SK-N-SH treated with all-trans-retinoic acid at 6 μM for 48 hours (cell line): ENCODE data around the gene LITAF.
A peak's percentile ranks its signal among the peaks of the same experiment; 100 is the strongest.

Source experiments
- ATAC-seq: fragments of 200-7000 bp; cut with Tn5 transposase; 3 replicates; pipeline ENCODE4 v1.9.1; 2020; ENCODE audit warnings: mild to moderate bottlenecking, moderate library complexity
- ARNTL ChIP-seq: fragments of 450-650 bp; formaldehyde crosslinking; IDR thresholded peaks from 2 replicates; pipeline ENCODE4 v1.5.0; 2020; ENCODE audit warnings: low read depth, mild to moderate bottlenecking, moderate library complexity, borderline replicate concordance
- BACH2 ChIP-seq: fragments of 250-450 bp; sonication (Bioruptor Pico); IDR thresholded peaks from 2 replicates; pipeline ENCODE4 v1.9.0; 2021; ENCODE audit warnings: mild to moderate bottlenecking, borderline replicate concordance
- CSDC2 ChIP-seq: fragments of 250-450 bp; sonication (Bioruptor Pico); IDR thresholded peaks from 2 replicates; pipeline ENCODE4 v1.5.0; 2020; ENCODE audit warnings: mild to moderate bottlenecking, moderate library complexity
- ESRRG ChIP-seq: fragments of 250-450 bp; sonication (Bioruptor Pico); IDR thresholded peaks from 2 replicates; pipeline ENCODE4 v1.6.1; 2021; ENCODE audit warnings: mild to moderate bottlenecking
- ISL1 ChIP-seq: fragments of 250-450 bp; sonication (Bioruptor Pico); IDR thresholded peaks from 2 replicates; pipeline ENCODE4 v2.1.2; 2022; ENCODE audit warnings: mild to moderate bottlenecking, moderate library complexity
- OSR1 ChIP-seq: fragments of 250-450 bp; sonication (Bioruptor Pico); IDR thresholded peaks from 2 replicates; pipeline ENCODE4 v1.8.0; 2022; ENCODE audit warnings: moderate library complexity, mild to moderate bottlenecking, inconsistent platforms
- PPARA ChIP-seq: fragments of 250-450 bp; sonication (Bioruptor Pico); IDR thresholded peaks from 2 replicates; pipeline ENCODE4 v1.5.0; 2020; ENCODE audit warnings: mild to moderate bottlenecking, borderline replicate concordance
- RARB ChIP-seq: fragments of 250-450 bp; sonication (Bioruptor Pico); IDR thresholded peaks from 2 replicates; pipeline ENCODE4 v1.8.0; 2021; ENCODE audit warnings: mild to moderate bottlenecking, moderate library complexity
- SNAI2 ChIP-seq: fragments of 250-450 bp; sonication (Bioruptor Pico); IDR thresholded peaks from 2 replicates; pipeline ENCODE4 v1.5.0; 2020; ENCODE audit warnings: mild to moderate bottlenecking, moderate library complexity
- TCF4 ChIP-seq: fragments of 250-450 bp; sonication (Bioruptor Pico); IDR thresholded peaks from 2 replicates; pipeline ENCODE4 v1.8.0; 2021; ENCODE audit warnings: mild to moderate bottlenecking, moderate library complexity, borderline replicate concordance
- TOX ChIP-seq: fragments of 250-450 bp; sonication (Bioruptor Pico); IDR thresholded peaks from 2 replicates; pipeline ENCODE4 v1.8.0; 2021; ENCODE audit warnings: mild to moderate bottlenecking, moderate library complexity, borderline replicate concordance
- ZFP3 ChIP-seq: fragments of 250-450 bp; sonication (Bioruptor Pico); IDR thresholded peaks from 2 replicates; pipeline ENCODE4 v1.5.0; 2020; ENCODE audit warnings: mild to moderate bottlenecking, moderate library complexity
- ZFP30 ChIP-seq: fragments of 450-650 bp; formaldehyde crosslinking; IDR thresholded peaks from 2 replicates; pipeline ENCODE4 v1.5.0; 2022; ENCODE audit warnings: mild to moderate bottlenecking, moderate library complexity
- ZNF565 ChIP-seq: fragments of 450-650 bp; formaldehyde crosslinking; conservative IDR thresholded peaks from 2 replicates; pipeline ENCODE4 v1.5.0; 2020; ENCODE audit warnings: low read depth, mild to moderate bottlenecking, moderate library complexity
- ZNF70 ChIP-seq: fragments of 450-650 bp; formaldehyde crosslinking; IDR thresholded peaks from 2 replicates; pipeline ENCODE4 v1.5.0; 2020; ENCODE audit warnings: mild to moderate bottlenecking, moderate library complexity
- ZNF8 ChIP-seq: fragments of 450-650 bp; formaldehyde crosslinking; IDR thresholded peaks from 2 replicates; pipeline ENCODE4 v1.5.0; 2020; ENCODE audit warnings: mild to moderate bottlenecking, moderate library complexity
- TF ChIP-seq, protein P1 (sequence below): fragments of 250-450 bp; sonication (Bioruptor Pico); IDR thresholded peaks from 2 replicates; pipeline ENCODE4 v1.5.1; 2021; ENCODE audit warnings: mild to moderate bottlenecking, moderate library complexity
- TF ChIP-seq, protein P2 (sequence below): fragments of 250-450 bp; sonication (Bioruptor Pico); IDR thresholded peaks from 2 replicates; pipeline ENCODE4 v1.5.0; 2020; ENCODE audit warnings: mild to moderate bottlenecking, moderate library complexity
- TF ChIP-seq, protein P3 (sequence below): fragments of 250-450 bp; sonication (Bioruptor Pico); IDR thresholded peaks from 2 replicates; pipeline ENCODE4 v1.5.1; 2020; ENCODE audit warnings: low read depth, mild to moderate bottlenecking, moderate library complexity
- TF ChIP-seq, protein P4 (sequence below): fragments of 250-450 bp; sonication (Bioruptor Pico); IDR thresholded peaks from 2 replicates; pipeline ENCODE4 v1.8.0; 2020; ENCODE audit warnings: mild to moderate bottlenecking, moderate library complexity, borderline replicate concordance

LITAF gene

DNA sequence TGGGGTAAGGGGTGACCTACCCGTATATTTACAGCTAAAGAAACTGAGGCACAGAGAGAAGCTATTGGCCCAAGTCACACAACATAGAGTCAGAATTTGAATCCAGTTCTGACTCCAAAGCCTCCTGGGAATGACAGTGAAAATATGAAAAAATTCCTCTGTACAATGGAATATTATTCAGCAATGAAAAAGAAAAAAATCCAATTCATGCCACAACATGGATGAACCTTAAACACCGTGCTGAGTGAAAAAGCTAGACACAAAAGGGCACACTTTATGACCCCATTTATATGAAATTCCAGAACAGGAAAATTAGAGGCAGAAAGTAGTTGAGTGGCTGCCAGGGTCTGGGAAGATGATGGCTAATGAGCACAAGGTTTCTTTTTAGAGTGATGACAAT is 75.4 kb downstream of the LITAF start:
- no peak for ATAC-seq
- TF ChIP-seq ZFP3 (no peak), ZNF565 (no peak), TOX (no peak), OSR1 (no peak)
- TF ChIP-seq, protein P1, sequence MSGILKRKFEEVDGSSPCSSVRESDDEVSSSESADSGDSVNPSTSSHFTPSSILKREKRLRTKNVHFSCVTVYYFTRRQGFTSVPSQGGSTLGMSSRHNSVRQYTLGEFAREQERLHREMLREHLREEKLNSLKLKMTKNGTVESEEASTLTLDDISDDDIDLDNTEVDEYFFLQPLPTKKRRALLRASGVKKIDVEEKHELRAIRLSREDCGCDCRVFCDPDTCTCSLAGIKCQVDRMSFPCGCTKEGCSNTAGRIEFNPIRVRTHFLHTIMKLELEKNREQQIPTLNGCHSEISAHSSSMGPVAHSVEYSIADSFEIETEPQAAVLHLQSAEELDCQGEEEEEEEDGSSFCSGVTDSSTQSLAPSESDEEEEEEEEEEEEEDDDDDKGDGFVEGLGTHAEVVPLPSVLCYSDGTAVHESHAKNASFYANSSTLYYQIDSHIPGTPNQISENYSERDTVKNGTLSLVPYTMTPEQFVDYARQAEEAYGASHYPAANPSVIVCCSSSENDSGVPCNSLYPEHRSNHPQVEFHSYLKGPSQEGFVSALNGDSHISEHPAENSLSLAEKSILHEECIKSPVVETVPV (CRISPR knock-in tag) = no peak
- TF ChIP-seq, protein P2, sequence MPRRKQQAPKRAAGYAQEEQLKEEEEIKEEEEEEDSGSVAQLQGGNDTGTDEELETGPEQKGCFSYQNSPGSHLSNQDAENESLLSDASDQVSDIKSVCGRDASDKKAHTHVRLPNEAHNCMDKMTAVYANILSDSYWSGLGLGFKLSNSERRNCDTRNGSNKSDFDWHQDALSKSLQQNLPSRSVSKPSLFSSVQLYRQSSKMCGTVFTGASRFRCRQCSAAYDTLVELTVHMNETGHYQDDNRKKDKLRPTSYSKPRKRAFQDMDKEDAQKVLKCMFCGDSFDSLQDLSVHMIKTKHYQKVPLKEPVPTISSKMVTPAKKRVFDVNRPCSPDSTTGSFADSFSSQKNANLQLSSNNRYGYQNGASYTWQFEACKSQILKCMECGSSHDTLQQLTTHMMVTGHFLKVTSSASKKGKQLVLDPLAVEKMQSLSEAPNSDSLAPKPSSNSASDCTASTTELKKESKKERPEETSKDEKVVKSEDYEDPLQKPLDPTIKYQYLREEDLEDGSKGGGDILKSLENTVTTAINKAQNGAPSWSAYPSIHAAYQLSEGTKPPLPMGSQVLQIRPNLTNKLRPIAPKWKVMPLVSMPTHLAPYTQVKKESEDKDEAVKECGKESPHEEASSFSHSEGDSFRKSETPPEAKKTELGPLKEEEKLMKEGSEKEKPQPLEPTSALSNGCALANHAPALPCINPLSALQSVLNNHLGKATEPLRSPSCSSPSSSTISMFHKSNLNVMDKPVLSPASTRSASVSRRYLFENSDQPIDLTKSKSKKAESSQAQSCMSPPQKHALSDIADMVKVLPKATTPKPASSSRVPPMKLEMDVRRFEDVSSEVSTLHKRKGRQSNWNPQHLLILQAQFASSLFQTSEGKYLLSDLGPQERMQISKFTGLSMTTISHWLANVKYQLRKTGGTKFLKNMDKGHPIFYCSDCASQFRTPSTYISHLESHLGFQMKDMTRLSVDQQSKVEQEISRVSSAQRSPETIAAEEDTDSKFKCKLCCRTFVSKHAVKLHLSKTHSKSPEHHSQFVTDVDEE (CRISPR knock-in tag) = no peak
- TF ChIP-seq, all 23 proteins: peak for 0

DNA sequence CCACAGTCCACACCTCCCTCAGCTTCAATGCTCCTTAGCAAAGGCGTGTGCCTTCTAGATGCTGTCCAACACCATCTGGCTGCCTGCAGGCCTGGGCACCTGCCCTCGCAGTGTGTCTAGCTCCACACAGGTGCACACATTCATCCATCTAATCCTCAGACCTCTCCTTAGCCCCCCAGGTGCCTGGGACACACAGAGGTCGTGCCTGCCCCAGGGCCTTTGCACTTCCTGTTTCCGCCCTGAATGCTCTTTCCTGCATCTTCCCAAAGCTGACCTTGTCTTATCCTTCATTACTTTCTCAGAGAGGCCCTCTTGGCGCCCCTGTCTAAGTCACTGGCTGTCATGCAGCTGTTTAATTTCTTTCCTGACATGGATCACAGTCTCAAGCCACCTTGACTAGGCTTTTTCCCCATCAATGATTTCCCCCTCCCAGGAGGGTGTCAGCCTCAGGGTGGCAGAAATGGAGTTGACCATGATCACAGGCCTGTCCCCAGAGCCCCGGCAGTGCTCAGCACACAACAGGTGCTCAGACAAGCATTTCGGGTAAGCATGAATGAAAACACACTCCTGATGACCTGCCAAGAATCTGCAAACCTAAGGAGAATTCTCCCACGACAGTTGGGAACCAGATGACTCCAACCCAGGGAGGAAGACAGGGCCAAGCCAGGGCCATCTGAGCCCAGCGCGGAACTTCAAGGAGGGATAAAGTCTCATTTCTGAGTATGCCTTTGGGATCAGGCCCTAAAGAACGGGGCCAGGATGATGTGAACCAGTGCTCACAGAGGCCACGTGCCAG is 76.3 kb downstream of the LITAF start:
- ATAC-seq = no peak

DNA sequence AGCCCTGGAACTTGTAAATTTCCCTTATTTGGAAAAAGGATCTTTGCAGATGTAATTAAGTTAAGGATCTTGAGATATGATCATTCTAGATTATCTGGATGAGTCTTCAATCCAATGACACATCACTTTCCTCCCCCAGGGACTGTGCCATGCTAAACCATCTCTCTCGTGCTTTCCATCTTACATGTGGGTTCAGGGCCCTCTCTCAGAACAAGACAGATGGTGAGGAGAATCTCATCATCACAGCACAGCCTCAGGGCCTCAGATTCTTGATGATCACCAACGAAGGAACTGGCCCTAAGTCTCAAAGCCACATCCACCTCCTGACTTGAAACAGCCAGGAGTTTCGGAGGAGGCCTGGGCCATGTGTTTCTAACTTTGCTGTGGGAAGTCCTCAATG is 78.7 kb downstream of the LITAF start:
- peak; percentile 16; the same call in 1 of the 3 replicates for ATAC-seq
- TF ChIP-seq ZNF70 (CRISPR knock-in tag) (no peak), ESRRG (no peak), ISL1 (CRISPR knock-in tag) (no peak), SNAI2 (CRISPR knock-in tag) (no peak), TOX (no peak), CSDC2 (CRISPR knock-in tag) (no peak), PPARA (CRISPR knock-in tag) (no peak)
- TF ChIP-seq, protein P2 (CRISPR knock-in tag) = no peak
- TF ChIP-seq, protein P3, sequence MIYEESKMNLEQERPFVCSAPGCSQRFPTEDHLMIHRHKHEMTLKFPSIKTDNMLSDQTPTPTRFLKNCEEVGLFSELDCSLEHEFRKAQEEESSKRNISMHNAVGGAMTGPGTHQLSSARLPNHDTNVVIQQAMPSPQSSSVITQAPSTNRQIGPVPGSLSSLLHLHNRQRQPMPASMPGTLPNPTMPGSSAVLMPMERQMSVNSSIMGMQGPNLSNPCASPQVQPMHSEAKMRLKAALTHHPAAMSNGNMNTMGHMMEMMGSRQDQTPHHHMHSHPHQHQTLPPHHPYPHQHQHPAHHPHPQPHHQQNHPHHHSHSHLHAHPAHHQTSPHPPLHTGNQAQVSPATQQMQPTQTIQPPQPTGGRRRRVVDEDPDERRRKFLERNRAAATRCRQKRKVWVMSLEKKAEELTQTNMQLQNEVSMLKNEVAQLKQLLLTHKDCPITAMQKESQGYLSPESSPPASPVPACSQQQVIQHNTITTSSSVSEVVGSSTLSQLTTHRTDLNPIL (CRISPR knock-in tag) = no peak

More for the DNA sequence above, 76.3 kb downstream of the LITAF start:
- TF ChIP-seq ISL1 (CRISPR knock-in tag) = no peak
- no peak for TF ChIP-seq TCF4 (CRISPR knock-in tag)
- TF ChIP-seq CSDC2 (CRISPR knock-in tag) = no peak
- TF ChIP-seq ARNTL = no peak
- no peak for TF ChIP-seq PPARA (CRISPR knock-in tag)
- no peak for TF ChIP-seq ZFP30 (CRISPR knock-in tag)
- TF ChIP-seq, protein P2 (CRISPR knock-in tag) = no peak
- TF ChIP-seq ZNF8 = no peak
- TF ChIP-seq, protein P1 (CRISPR knock-in tag) = no peak
- TF ChIP-seq OSR1 = no peak
- TF ChIP-seq ZNF565 = no peak
- TF ChIP-seq ZFP3 = no peak
- no peak for TF ChIP-seq BACH2 (CRISPR knock-in tag)
- no peak for TF ChIP-seq TOX
- TF ChIP-seq, protein P4, sequence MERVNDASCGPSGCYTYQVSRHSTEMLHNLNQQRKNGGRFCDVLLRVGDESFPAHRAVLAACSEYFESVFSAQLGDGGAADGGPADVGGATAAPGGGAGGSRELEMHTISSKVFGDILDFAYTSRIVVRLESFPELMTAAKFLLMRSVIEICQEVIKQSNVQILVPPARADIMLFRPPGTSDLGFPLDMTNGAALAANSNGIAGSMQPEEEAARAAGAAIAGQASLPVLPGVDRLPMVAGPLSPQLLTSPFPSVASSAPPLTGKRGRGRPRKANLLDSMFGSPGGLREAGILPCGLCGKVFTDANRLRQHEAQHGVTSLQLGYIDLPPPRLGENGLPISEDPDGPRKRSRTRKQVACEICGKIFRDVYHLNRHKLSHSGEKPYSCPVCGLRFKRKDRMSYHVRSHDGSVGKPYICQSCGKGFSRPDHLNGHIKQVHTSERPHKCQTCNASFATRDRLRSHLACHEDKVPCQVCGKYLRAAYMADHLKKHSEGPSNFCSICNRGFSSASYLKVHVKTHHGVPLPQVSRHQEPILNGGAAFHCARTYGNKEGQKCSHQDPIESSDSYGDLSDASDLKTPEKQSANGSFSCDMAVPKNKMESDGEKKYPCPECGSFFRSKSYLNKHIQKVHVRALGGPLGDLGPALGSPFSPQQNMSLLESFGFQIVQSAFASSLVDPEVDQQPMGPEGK (CRISPR knock-in tag) = no peak
- TF ChIP-seq RARB (CRISPR knock-in tag) = no peak
- no peak for TF ChIP-seq ESRRG
- TF ChIP-seq ZNF70 (CRISPR knock-in tag) = no peak
